Brain microvascular endothelial cell (primary cell): Measurements from ENCODE around the gene KRT2.

Experiments
- DNase-seq: peaks from one replicate; pipeline ENCODE4 v3.0.0-alpha.2; 2020
- H3K27ac ChIP-seq: fragments of 250-450 bp; sonication (Bioruptor Pico); 2 replicates; pipeline ENCODE4 v1.5.1; 2020; ENCODE audit warnings: mild to moderate bottlenecking, moderate library complexity
- H3K27me3 ChIP-seq: fragments of 250-450 bp; sonication (Bioruptor Pico); replicated peaks from 2 replicates; pipeline ENCODE4 v1.5.1; 2020; ENCODE audit warnings: mild to moderate bottlenecking
- H3K36me3 ChIP-seq: fragments of 250-450 bp; sonication (Bioruptor Pico); replicated peaks from 2 replicates; pipeline ENCODE4 v1.5.1; 2020; ENCODE audit warnings: mild to moderate bottlenecking
- H3K4me3 ChIP-seq: 2 replicates; pipeline ENCODE4 v1.5.1; 2011; ENCODE audit warnings: low read depth, mild to moderate bottlenecking, control low read depth, low read length, moderate library complexity
- in situ Hi-C: cut with HindIII; loops from 2 replicates; pipeline ENCODE4 v1.10.0; 2017; ENCODE audit warnings: low sequenced_read_pairs, low pct_ligation_motif_present
- TF ChIP-seq, protein P1 (sequence below): IDR thresholded peaks from 2 replicates; pipeline ENCODE4 v1.5.1; 2011; ENCODE audit warnings: low read depth, mild to moderate bottlenecking, moderate library complexity, low read length, control low read depth, inconsistent platforms; ENCODE audit errors: missing control alignments

Gene KRT2

DNA sequence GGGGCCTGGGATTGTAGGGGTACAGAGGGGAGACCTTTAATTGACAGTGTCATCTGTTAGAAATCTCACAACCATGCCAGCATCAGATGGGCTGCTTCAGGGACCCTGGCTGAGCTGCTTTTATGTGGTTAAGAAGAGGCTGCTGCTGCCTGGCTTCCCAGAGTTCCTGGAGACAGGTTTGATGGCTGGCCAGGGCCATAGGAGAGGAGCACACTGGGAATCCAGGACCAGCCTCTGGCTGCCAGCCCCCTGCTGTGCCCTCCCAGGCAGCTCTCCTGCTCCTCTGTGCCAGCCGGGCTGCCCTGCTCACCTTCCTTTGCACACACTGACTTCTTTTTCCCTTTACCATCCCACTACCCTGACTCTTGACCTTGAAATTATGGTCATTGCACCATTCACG lies 33.1 kb downstream of the KRT2 start:
- in situ Hi-C loops: no loop called here
- Histone ChIP-seq H3K36me3 (no peaks in the 10 kb centered on the region), H3K4me3 (no peak overlapping the region), H3K27ac (no peak overlapping the region), H3K27me3 (peaks cover 4% of the 10 kb centered on the region)
- DNase-seq: no peak
- TF ChIP-seq, protein P1, sequence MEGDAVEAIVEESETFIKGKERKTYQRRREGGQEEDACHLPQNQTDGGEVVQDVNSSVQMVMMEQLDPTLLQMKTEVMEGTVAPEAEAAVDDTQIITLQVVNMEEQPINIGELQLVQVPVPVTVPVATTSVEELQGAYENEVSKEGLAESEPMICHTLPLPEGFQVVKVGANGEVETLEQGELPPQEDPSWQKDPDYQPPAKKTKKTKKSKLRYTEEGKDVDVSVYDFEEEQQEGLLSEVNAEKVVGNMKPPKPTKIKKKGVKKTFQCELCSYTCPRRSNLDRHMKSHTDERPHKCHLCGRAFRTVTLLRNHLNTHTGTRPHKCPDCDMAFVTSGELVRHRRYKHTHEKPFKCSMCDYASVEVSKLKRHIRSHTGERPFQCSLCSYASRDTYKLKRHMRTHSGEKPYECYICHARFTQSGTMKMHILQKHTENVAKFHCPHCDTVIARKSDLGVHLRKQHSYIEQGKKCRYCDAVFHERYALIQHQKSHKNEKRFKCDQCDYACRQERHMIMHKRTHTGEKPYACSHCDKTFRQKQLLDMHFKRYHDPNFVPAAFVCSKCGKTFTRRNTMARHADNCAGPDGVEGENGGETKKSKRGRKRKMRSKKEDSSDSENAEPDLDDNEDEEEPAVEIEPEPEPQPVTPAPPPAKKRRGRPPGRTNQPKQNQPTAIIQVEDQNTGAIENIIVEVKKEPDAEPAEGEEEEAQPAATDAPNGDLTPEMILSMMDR: no peak

DNA sequence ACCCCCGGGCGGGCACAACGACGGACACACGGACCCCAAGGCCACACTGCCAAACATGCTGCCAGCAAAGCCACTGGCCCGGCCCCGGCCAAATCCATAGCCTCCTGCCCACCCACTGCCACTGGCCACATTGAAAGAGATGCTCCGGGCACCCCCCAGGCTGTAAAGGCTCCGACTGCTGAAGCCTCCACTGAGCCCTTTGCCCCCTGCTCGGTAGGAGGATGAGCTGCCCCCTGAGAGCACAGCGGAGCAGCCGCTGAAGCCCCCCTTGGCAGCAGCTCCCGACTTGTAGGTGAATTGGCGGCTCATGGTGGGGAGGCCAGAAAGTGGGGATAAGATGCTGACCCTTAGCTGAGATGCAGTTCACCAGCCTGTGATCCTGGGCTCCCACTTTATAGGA lies 33.8 kb downstream of the KRT2 start, which contains the start of gene KRT73:
Gene KRT73 (minus strand): TSS at position 344 of the 400 bp plus-strand sequence. CDS start 35 bp downstream, at position 309.
- Histone ChIP-seq H3K27ac (no peak within 1 kb of the TSS), H3K27me3 (peaks cover 4% of the 10 kb centered on the region), H3K4me3 (no peak within 1 kb of the TSS), H3K36me3 (no peaks in the 10 kb centered on the region)
- in situ Hi-C loops: no loop called here
- TF ChIP-seq, protein P1: no peak
- DNase-seq: no peak

DNA sequence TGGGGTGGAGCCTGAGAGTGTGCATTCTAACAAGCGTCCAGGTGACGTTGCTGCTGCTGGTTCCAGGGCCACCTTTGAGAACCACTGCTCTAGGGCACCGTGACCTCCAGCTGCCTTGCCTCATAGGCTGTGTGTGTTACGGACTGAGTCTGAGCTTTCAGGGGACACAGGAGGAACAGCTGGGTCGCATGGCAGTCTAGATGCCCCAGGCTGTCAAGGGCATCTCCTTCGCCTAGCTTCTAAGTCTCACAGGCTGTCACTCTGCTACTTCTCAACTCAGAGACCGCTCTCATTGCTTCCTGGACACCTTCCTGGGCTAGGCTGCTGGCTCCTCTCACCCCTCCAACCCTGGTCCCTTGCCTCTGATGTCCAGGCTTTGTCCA lies 34.6 kb downstream of the KRT2 start:
- H3K36me3 ChIP-seq: no peaks in the 10 kb centered on the region
- H3K27ac ChIP-seq: no peak overlapping the region
- DNase-seq: no peak
- in situ Hi-C loops: no loop called here
- H3K4me3 ChIP-seq: no peak overlapping the region
- TF ChIP-seq, protein P1: no peak
- peaks cover 3% of the 10 kb centered on the region for H3K27me3 ChIP-seq

DNA sequence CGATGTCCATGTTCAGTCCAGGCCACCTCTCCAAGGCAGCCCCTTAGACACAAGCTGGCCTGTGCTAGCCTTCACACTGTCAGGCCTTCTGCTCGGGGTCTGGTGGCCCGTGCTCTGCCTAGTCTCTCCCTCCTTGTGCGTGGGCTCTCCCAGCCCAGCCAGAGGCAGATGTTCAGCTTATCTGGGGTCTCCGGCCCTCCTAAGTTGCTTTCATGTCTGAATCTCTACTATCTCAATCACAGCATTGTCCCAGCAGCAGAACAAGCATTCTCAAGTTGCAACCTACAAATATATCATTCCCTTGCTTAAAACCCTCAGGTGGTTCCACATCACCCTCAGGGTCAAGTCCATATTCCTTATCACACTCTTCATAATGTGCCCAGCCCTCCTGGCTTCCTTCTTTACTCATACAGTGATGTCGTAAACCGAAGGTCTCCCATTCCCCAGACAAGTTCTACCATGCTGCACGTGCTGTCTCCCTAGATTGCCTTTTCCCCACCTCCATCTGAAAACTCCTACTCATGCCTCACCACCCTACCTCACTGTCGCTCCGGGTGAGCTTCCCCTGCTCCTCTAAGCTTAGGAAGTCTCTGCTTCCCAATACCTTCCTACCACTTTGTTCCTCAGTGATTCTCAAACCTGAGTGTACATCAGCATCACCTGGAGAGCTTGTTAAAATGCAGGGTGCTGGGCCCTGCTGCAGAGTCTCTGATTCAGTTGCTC lies 35.2 kb downstream of the KRT2 start:
- Histone ChIP-seq H3K27ac (no peak overlapping the region), H3K27me3 (peaks cover 2% of the 10 kb centered on the region), H3K4me3 (no peak overlapping the region), H3K36me3 (no peaks in the 10 kb centered on the region)
- in situ Hi-C loops: no loop called here
- TF ChIP-seq, protein P1: no peak
- no peak for DNase-seq

DNA sequence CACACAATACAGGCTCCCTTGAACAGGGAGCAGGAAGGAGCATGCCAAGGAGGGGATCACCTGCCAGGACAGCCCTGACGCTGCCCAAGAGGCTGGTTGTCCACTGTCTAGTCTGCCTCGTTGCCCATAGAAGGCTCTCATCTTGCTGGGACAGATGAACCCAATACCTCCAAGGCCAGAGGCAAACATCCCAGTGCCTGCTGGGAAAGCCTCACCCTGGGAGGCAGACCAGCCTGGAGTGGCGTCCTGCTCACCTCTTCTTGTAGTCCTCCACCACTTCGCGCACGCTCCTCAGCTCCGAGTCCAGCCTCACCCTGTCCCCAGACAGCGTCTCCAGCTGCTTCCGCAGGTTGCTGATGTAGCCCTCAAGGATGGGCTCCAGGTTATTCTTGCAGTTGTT lies 36.1 kb downstream of the KRT2 start:
- no peak for DNase-seq
- TF ChIP-seq, protein P1: no peak
- H3K36me3 ChIP-seq: no peaks in the 10 kb centered on the region
- in situ Hi-C loops: no loop called here
- H3K27me3 ChIP-seq: peaks cover 4% of the 10 kb centered on the region
- no peak overlapping the region for H3K4me3 ChIP-seq
- H3K27ac ChIP-seq: no peak overlapping the region
